ENCODE results near the gene TMEM38B.
"Not testable (repeated sequence)": the region's sequence is repeated elsewhere in the genome, so short reads cannot be mapped to it uniquely, and the experiment has no call there.

The TMEM38B gene

DNA sequence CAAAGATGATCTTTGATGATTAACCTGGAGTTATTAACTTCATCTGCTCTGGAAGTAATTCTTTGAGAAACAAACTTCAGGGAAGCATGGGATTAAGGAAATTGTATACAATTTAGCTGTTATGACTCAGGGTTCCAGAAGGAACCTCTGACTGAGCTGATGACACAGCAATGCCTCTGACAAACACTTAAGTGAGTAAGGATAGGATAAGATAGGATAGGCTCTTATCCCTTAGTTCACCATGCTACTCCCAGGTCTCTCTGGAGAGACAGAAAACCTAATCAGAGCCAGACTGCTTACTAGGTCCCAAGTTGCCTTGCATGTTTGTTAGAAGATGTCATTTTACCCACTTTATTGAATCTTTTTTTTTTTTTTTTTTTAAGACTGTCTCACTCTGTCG is 12.6 kb upstream of the TMEM38B start:
- DNase-seq: no peak

- no peak for DNase-seq
Measured at GRCh38 chr9:105683688-105684275, 10.6 kb upstream of the TMEM38B start.

DNA sequence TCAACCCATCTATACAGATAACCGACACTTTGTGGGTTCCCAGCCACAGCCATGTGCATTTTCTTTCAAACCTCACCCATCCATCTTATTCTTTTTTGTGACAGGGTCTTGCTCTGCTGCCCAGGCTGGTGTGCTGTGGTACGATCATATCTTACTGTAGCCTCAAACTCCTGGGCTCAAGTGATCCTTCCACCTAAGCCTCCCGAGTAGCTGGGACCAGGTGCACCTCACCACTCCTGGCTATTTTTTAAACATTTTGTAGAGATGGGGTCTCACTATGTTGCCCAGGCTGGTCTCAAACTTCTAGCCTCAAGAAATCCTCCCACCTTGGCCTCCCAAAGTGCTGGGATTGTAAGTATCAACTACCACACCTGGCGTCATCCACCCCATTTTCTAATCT is 7.4 kb upstream of the TMEM38B start:
- no peak for DNase-seq

DNA sequence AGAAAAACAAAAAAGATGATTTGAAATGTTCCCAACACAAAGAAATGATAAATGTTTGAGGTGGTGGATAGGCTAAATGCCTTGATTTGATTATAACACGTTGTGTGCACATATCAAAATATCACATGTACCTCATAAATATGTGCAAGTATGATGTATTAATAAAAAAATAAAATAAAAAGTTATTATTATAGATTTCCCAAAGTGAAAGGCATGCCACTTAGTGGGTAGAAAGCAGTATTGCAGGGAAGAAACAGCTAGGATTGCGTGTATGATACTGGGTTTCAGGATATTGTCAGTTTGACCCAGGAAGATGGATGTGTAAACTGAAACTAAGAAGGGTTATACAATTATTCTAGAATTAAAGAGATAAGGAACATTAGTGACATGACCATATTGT is 3.6 kb upstream of the TMEM38B start:
- no peak for DNase-seq

- DNase-seq: no peak
Measured at GRCh38 chr9:105693435-105694189, 729 bp upstream of the TMEM38B start.

DNA sequence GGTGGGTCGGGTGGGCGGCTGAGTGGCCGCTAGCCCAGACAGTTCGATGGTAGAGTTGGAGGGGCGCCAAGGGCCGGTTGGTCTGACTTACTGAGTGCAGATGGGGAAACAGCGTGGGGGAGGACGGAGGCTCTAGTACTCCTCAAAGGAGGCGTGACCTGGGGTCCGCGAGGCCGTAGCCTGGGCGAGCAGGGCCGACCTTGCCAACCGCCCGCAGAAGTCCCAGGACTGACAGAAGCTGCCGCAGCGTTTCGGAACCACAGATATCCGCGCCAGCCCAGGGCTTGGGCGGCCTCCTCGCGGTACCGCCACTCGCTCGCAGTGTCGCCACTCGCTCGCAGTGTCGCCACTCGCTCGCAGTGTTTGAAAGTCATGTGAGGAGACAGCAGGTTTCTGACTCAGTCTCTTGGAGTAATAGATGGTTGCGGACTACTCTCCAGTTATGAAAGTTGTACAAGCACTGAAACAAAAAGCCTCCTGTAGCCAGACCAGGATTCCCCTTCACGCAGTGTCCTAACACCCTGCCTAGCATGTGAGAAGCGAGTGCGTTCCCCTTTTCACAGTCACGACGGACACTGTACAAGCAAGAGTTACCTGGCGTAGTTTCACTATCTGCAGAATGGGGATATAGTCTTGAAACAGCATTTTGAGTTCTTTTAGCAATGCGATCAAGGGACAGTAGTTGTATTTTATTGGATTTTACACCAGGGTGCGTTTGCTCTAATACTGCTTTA is 674 bp downstream of the TMEM38B start:
- peak; percentile 52 for DNase-seq

DNA sequence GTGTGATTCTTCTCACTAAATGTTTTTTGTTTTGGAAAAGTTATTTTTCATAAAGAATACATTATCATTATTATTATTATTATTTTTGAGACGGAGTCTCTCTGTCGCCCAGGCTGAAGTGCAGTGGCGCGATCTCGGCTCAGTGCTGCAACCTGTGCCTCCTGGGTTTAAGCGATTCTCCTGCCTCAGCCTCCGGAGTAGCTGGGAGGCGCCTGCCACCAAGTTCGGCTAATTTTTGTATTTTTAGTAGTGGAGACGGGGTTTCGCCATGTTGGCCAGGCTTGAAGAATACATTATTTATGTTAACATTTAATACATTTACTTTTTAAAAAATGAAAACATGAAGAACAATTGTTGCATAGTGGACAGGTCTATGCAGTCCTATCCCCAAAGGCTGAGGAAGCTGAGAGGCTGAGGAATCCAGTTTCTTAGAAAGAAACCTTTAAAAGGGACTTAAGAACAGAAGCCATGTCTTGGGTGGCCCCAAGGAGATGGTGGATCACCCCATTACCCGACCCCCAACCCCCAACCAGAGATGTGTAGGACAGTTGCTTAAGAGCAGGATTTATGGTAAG is 2.0 kb downstream of the TMEM38B start:
- DNase-seq: no peak

- DNase-seq: no peak
Measured at GRCh38 chr9:105697871-105698270, 3.5 kb downstream of the TMEM38B start.

- no peak for DNase-seq
Measured at GRCh38 chr9:105698348-105698870, 4.1 kb downstream of the TMEM38B start.

GRCh38 chr9:105700668-105701067 is 6.3 kb downstream of the TMEM38B start:
- no peak for DNase-seq

- DNase-seq: no peak
Measured at GRCh38 chr9:105701145-105701544, 6.8 kb downstream of the TMEM38B start.

- DNase-seq: no peak
Measured at GRCh38 chr9:105702207-105702606, 7.9 kb downstream of the TMEM38B start.

DNA sequence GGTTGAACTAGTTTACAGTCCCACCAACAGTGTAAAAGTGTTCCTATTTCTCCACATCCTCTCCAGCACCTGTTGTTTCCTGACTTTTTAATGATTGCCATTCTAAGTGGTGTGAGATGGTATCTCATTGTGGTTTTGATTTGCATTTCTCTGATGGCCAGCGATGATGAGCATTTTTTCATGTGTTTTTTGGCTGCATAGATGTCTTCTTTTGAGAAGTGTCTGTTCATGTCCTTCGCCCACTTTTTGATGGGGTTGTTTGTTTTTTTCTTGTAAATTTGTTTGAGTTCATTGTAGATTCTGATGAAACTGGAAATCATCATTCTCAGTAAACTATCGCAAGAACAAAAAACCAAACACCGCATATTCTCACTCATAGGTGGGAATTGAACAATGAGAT is 9.3 kb downstream of the TMEM38B start:
- not testable (repeated sequence) for DNase-seq

DNA sequence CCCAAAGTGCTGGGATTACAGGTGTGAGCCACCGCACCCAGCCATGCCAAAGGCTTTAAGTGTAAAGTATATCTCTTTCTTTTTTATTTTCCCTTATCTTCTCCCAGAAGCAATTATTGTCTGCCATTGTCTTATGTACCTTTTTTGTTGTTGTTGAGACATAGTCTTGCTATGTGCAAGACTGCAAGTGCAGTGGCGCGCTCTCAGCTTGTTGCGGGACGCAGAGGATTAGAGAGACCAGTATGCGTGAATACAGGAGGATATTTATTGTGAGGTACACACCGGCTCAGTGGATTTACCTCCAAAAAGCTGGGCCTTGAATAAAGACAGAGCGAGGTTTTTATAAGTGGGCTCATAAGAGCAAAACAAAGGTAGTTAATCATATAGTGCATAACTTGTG is 11.8 kb downstream of the TMEM38B start:
- no peak for DNase-seq

DNA sequence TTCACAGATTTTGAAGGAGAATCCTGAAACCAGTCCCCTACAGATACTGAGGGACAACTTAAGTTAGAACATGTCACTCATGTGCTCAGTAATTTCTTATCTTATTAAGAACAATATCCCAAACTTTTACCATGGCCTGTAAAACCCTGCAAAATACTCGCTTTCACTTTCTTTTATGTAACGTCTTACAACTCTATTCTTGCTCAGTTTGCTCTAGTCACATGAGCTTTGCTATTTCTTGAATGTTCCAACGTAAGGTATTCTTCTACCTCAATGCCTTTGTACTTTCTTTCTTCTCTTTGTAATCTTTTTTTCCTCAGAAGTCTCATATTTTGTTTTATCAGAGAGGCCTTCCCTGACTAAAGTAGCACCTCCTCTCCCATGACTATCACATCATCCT is 14.1 kb downstream of the TMEM38B start:
- DNase-seq: no peak

GRCh38 chr9:105710638-105711037 is 16.3 kb downstream of the TMEM38B start:
- no peak for DNase-seq

GRCh38 chr9:105711867-105712266 is 17.5 kb downstream of the TMEM38B start:
- DNase-seq: no peak

DNA sequence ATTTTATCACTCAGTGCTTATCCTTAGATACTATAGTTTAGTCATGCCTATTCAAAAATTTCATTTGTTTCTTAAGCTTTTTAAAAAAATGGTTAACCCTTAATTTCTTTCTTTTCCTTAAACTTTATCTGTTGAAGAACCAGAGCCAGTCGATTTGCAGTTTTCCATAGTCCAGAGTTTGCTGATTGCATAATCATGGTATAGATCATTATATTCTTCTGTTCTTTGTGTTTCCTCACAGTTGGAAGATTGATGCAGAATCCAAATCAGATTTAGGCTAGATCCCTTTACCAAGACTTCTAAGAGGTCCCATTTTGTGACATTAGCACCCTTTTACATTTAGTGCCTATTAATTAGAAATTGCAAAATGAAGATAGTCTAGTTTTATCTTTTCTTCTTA is 18.0 kb downstream of the TMEM38B start:
- DNase-seq: no peak

GRCh38 chr9:105712773-105713172 is 18.4 kb downstream of the TMEM38B start:
- no peak for DNase-seq

GRCh38 chr9:105713260-105714019 is 19.1 kb downstream of the TMEM38B start:
- DNase-seq: no peak

DNA sequence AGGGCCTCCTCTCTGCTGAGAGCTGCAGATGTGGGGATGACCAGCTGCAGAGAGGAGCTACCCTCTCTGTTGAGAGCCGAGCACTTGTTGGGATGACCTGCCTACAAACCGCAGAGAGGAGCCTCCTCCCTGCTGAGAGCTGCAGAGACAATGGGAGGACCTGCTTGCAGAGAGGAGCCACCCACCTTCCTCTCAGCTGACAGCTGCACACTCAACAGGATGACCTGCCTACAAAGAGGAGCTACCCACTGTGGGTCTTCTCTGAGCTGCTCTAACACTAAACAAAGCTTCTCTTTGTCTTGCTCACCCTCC is 19.6 kb downstream of the TMEM38B start:
- DNase-seq: no peak

- no peak for DNase-seq
Measured at GRCh38 chr9:105716146-105716545, 21.8 kb downstream of the TMEM38B start.

- DNase-seq: no peak
Measured at GRCh38 chr9:105722099-105722498, 27.8 kb downstream of the TMEM38B start.

All from CD4-positive, alpha-beta T cell treated with Interleukin-4 for 4 hours (primary cell).